Stimulated activated CD8-positive, alpha-beta memory T cell treated with anti-CD3 and anti-CD28 coated beads, Interleukin-12 subunit alpha, Interleukin-12 subunit beta, amount 100 ng/mL, for 24 hours (primary cell): ENCODE data around the gene KNDC1.

ENCODE experiments used
- DNase-seq: peaks from one replicate; pipeline ENCODE4 v3.0.0-alpha.2; 2020; ENCODE audit errors: extremely low read depth

KNDC1 gene

DNA sequence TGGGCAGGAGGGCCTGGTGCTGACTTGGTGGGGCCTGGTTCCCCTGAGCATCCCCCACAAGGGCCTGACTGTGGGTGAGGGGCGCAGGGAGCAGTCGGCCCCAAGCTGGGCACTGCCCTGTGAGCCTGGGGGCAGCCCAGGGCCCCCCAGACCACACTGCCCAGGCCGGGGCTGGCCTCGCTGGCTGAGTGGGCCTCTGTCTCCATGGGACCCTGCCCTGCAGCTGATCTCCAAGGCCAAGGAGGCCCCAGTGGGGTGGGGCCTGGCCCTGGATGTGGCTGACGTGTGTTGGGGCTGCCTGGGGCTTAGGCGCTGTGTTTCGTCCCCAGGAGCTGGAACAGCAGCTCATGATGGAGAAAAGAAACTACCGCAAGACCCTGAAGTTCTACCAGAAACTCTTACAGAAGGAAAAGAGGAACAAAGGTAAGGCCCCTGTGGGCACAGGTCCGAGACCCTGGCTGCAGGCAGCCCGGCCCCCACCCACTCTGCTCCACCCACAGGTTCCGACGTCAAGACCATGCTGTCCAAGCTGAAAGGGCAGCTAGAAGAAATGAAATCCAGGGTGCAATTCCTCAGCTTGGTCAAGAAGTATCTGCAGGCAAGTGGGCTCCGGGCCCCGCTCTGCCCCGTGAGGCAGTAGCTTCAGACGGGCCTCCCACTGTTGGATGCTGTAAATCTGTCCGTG is 46.5 kb downstream of the KNDC1 start:
- DNase-seq, result no peak

DNA sequence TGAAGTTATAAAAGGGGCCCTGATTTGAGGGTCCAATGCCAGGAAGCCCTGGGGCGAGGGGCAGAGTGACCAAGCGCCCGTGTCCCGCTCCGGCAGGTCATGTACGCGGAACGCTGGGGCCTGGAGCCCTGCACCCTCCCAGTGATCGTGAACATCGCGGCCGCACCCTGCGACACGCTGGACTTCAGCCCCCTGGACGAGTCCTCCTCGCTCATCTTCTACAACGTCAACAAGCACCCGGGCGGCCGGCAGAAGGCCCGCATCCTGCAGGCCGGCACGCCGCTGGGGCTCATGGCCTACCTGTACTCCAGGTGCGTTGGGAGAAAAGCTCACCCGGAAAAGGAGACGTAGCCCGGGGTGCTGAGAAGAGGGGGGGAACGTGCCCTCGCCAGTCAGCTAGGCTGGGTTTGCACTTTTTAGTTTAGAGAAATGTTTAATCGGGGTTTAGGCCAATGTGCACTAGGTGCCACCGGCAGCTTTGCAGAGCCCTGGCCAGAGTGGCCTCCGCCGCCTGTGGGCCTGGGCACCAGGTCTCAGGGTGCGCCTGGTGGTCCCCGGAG is 47.1 kb downstream of the KNDC1 start:
- DNase-seq, result no peak

DNA sequence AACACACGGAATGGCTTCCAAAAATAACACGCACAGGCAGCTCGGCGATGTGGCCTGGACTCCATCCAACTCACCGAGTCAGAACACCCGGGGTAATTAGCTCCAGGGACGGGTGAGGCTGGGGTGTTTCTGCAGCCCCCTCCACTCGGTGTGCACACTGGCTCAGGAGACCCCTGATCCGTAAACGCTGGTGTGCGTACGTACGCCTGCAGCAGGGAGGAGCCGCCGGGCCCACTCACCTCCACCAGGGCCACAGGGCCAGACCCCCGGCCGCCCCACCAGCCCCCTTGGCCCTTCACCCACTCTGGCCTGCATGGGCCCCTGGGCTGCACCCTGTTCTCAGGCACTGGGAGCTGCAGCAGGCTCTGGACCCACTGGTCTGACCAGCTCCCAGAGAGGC is 47.6 kb downstream of the KNDC1 start:
- DNase-seq, result no peak

DNA sequence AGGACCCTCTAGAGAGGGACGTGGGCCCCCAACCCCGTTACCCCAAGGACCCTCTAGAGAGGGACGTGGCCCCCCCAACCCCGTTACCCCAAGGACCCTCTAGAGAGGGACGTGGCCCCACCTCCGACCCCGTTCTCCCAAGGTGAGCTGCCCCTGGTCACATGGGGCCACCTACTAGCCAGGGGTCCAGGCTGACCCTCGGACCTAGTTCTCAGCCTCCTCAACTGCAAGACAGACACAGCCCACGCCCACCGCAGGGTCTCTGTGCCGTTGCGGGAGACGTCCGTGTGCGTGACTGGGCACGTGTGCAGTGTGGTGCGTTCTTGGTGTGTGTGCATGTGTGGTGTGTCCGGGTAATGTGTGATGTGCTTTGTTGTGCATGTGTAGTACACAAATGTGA is 48.4 kb downstream of the KNDC1 start:
- DNase-seq, result no peak

DNA sequence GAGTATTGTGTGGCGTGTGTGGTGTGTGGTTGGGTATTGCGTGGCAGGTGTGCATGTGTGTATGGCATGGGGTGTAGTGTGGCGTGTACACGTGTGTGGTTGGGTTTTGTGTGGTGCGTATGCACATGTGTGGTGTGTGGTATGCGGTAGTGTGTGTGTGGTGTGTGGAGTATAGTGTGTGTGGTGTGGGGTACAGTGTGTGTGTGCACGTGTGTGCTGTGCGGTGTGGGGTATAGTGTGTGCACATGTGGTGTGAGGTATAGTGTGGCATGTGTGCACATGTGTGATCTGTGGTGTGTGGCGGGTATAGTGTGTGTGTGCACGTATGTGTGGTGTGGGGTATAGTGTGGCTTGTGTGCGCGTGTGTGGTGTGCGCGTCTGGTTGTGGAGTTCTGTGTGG is 49.1 kb downstream of the KNDC1 start:
- no peak for DNase-seq

DNA sequence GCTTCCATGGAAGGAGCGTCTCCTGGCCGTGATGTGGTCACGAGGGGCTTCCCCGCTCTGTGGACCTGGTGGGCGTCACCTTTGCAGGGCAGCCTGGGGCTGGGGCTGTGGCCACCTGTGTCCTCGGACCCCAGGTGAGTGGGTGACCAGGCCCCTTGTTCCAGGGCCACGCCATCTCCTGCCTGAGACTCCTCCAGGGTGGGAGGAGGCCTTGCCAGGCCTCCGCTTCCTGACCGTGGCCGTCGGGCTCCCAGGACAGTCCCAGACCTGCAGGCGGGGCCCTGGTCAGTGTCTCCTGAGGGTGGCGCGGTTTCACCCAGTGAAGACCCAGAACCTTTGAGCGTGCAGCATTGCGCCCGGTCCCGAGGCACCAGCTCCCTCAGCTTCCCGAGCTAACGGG is 49.6 kb downstream of the KNDC1 start:
- no peak for DNase-seq

DNA sequence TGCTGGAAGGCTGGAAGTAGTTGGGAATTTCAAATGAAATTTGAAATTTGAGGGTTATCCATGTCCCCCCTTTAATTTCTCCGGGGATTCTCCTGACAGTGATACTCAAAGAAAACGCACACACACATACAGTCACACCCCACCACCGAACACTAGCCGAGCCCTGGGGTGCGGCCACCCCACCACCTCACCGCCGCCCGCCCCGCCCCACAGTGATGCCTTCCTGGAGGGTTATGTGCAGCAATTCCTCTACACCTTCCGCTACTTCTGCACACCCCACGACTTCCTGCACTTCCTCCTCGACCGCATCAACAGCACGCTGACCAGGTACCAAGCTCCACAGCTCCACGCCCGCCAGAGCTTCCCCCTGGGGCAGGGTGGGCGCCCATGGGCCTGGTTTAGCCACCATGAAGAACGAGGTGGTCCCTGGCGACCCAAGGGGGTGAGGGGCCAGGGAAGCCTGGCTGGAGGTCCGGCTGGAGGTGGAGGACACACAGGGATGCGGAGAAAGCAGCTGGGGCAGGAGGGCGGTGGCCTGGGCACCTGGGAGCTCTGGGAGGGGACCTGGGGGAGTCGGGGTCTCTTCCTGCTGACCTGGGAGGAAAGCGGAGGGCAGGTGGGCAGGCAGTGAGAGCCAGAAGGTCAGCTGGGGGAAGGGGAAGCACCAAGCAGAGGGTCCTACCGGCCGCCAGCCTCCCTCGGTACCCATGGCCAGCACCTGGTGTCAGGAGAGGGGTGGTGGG is 50.5 kb downstream of the KNDC1 start:
- DNase-seq, result no peak

DNA sequence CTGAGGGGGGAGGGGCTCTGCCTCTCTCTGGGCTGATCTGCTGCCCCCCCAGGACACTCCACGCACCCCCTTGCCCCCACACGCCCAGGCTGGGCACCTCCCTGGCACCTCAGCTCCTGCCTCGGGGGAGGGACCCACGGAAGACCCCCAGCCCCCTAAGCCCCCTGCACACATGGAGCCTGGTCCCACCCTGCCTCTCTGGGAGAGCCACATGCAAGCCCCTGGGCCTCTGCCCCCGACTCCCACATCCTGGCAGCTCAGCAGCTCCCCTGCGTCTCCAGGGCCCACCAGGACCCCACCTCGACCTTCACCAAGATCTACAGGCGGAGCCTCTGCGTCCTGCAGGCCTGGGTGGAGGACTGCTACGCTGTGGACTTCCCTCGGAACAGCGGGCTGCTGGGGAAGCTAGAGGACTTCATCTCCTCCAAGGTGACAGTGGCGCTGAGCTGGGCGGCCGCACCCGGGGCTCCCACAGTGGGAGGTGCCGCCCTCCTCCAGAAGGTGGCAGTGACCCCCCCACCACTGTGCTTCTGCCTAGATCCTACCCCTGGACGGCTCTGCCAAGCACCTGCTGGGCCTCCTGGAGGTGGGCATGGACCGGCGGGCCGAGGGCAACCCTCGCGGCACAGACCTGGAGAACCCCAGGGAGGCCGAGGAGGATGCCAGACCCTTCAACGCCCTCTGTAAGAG is 51.3 kb downstream of the KNDC1 start:
- no peak for DNase-seq

DNA sequence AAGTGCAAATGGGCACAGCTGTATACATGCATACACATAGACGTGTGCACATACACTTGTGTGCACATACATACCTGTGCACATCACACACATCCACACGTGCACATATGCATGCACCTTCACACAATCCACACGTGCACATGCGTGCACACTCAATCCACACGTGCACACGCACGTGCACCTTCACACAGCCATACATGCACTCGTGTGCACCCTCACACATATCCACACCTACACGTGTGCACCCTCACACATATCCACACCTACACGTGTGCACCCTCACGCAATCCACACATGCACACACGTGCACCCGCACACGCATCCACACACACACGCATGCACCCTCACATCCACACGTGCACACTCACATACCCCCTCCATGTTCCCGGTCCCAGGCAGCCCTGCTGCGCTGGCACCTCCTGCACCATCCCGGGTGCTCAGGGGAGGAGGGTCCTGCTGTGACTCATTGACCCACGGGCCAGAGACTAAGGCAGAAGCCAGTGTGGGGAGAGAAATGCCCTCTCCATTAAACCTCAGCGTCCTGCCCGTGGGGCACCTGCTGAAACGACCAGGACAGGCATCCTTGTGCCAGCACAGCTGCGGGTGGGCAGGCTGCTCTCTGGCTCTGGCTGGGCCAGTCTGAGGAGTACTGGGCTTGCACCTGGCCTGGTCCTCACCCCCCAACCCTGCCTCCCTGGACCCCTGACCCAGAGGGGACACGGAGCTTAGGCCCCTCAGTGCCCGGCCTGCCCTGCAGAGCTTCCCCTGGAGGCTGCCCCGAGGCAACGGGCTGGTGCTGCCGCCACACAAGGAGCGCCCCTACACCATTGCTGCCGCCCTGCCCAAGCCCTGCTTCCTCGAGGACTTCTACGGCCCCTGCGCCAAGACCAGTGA is 52.2 kb downstream of the KNDC1 start:
- no peak for DNase-seq

DNA sequence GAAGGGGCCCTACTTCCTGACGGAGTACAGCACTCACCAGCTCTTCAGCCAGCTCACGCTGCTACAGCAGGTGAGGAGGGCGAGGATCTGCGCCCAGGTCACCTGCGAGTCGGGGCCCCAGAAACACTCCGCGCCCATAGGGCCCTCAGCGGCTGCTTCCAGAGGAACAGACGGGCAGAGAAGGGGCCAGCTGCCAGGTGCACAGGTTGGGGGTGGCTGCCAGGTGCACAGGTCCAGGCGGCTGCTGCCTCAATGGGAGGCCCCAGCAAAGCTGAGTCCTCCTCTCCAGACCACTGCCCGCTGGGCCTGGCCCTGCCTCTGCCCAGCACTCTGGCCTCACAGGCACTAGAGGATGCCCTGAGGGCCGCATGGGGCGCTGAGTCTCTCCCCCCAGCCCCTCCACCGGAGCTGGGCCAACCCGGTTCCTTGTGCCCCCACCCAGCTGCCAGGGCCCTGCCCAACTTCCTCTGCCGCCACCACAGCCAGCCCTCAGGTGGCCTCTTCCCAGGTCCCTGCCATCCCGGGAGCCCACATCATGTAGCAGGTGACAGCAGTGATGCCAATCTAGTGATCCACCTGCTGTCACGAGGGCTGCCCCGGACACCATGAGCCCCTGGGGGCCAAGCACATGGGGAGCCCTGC is 53.0 kb downstream of the KNDC1 start:
- no peak for DNase-seq

DNA sequence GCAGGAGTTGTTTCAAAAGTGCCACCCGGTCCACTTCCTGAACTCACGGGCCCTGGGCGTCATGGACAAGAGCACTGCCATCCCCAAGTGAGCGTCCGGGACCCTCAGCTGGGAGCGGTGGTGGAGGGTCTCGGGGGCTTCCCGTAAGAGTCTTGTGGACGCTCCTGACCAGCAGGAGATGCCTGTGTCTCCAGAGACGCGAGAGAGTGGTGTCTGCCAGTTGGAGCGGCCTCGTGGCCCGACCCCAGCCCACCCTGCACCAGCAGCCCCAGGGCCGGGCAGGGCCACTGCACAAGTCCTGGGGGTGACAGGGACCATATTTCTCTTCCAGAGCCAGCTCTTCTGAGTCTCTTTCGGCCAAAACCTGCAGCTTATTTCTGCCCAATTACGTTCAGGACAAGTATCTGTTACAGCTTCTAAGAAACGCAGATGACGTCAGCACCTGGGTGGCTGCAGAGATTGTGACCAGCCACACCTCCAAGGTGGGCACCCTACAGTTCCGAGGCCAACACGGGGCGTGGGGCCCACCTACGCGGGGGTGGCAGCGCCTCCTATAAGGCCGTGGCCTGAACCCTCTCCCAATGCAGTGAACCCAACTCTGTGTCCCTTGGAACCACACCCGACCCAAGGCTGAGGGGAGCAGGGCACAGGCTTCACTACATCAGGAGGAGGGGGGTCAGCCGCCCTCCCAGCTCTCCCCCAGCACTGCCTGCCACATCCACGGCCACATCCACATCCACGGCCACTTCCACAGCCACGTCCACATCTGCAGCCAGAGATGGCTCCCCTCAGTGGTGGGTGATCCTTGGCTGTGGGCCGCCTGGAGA is 53.8 kb downstream of the KNDC1 start:
- DNase-seq, result no peak

DNA sequence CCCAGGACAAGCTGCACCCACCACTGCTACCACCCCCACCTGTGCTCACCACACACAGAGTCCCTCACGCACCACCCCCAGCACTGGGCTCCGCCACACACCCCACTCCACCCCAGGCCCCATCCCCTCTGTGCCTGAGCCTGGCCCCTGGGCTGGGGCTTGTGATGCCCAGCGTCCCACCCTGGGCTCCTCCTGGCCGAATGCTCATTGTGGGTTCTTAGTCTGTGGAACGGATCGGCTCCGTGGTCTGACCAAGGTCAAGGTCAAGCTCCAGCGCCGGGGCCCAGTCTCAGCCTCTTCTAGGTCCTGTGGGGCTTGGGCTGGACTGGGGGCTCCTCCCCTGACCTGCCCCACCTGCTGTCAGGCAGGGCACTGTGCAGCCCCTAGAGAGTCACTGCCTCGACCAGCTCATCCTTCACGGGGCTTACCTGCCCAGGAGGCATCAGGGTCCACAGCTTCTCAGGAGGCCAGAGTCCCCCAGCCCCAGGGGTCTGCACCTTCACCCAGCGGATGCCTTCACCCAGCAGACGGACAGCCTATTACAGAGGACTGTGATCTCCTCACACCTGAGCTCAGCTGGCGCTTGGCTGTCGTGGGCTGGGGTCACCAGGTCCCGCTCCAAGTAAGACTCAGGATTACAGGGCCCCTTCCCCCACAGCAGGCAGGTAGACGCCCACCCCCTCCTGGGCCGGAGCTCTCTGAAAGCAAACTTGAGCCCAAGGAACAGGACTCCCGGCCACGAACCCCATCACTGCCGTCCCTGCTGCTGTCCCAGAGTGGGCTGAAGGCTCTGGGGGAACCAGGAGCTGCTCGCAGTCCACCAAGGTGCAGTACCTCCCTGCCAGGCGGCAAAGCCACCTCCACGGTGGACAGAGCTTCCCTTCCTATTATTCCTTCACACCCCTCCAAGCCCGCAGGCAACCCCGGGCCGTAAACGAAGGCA is 54.7 kb downstream of the KNDC1 start:
- DNase-seq, result no peak

DNA sequence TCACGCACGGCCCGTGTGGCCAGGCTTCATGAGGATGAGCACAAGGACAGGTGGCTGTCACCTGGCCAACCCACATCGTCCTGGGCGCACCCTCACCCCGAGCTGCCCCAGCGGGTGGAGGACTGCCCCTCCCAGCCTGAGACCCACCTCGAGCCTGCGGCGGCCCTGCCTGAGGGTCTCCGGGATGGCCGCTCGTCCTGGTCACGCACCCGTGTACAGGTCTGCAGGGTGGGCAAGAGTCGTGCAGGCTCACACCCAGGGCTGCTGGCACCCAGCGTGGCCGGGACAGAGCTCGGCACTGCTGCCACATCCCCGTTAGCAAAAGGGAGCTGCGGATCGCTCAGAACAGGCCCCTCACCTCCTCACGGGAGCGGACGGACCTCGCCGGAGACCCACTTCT is 55.6 kb downstream of the KNDC1 start:
- DNase-seq, result no peak

DNA sequence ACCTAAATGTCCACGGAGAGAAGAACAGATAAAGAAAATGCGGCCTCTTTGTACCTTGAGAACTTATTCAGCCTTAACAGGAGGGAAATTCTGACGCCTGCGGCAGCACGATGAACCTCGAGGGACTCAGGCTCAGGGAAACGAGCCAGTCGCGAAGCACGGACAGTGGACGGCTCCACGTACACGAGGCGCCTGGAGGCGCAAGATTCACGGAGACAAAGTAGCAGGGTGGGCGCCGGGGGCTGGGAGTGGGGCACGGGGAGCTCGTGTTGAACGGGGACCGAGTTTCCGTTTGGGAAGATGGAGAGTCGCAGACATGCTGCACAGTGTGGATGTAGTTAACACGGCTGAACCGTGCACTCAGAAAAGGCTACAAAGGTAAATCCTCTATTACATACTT is 56.8 kb downstream of the KNDC1 start:
- no peak for DNase-seq

DNA sequence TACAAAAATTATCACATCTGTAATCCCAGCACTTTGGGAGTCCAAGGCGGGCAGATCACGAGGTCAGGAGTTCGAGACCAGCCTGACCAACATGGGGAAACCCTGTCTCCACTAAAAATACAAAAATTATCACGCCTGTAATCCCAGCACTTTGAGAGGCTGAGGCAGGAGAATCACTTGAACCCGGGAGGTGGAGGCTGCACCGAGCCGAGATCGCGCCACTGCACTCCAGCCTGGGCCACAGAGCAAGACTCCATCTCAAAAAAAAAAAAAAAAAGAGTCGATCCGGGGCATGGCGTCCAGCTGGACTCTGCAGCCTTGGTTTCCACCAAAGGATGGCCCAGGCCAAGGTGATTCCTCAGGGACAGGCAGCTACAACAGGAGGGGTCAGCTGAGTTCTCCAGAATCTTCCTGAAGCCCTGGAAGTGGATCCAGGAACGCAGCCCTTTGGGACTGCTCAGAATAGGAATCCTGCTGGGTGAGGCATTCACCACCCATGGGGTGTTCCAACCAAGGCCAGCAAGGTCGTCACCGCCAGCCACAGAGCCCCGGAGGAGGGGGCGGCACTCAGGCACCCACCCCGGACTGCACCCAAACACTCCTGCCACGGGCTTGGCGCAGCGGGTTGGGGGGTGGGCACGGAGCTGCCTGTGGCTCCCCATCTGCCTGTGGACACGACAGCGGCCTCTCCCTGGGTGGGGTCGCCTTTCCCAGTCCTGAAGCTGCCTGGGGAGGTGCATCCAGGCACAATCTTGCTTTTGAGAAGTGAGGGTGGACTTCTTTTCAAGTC is 58.0 kb downstream of the KNDC1 start:
- DNase-seq, result no peak

DNA sequence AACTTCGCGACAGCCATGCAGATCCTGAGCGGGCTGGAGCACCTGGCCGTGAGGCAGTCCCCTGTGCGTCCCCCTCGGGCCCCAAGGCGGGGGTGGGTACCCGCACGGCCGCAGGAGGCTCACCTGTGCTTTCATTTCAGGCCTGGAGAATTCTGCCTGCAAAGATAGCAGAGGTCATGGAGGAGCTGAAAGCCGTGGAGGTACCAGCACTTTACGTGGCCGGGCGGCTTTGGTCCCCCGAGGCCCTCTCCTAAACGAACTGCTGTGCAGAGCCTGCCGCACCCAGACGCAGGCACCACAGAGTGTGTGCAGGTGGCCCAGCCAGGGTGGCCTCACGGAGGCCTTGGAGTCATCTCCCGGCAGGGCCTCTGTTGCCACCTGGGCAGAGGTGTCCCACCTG is 58.9 kb downstream of the KNDC1 start:
- no peak for DNase-seq

DNA sequence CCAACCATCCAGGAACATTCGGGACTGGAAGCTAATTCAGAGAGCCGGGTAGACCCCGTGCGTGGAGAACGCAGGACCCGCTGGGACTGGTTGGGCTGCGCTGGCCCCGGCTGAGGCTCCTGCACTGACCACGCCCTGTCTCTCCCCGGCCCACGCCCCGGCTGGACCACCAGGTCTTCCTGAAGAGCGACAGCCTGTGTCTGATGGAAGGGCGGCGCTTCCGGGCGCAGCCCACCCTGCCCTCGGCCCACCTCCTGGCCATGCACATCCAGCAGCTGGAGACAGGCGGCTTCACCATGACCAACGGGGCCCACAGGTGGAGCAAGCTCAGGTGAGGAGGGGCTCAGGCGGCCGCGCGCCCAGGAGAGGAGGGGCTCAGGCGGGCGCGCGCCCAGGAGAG is 59.8 kb downstream of the KNDC1 start:
- no peak for DNase-seq

DNA sequence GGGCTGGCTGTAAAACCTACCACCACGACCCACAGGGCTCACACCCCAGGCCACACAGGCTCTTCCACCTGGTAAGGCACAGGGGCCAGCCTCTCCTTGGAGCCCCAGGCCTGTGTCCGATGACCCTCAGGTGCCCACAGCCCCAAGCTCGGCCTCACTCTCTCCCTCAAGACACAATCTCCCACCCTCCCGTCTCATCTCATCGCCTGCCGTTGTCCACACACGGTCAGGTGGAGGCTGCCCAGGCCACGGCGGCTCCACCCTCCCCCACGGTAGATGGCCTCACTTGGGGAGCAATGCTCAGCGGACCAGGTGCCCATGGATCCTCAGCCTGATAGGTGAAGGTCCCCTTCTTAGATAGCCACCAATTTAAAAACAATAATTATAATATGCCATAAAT is 61.3 kb downstream of the KNDC1 start:
- no peak for DNase-seq
